ENCODE results near the gene CLIP3.
"Not testable (repeated sequence)": the region's sequence is repeated elsewhere in the genome, so short reads cannot be mapped to it uniquely, and the experiment has no call there.

CLIP3 gene

GRCh38 chr19:36046443-36047050 is 13.9 kb upstream of the CLIP3 start:
- DNase-seq (ENCODE audit: low spot score), result no peak

- no peak for DNase-seq (ENCODE audit: low spot score)
These were observed 11.3 kb upstream of the CLIP3 start for GRCh38 chr19:36043952-36044351.

- DNase-seq (ENCODE audit: low spot score), result peak; percentile 52
These were observed 9.2 kb upstream of the CLIP3 start for GRCh38 chr19:36041831-36042230.

- DNase-seq (ENCODE audit: low spot score), result not testable (repeated sequence)
These were observed 8.4 kb upstream of the CLIP3 start for GRCh38 chr19:36041092-36041491.

- no peak for DNase-seq (ENCODE audit: low spot score)
These were observed 7.8 kb upstream of the CLIP3 start for GRCh38 chr19:36040495-36040894.

- DNase-seq (ENCODE audit: low spot score), result no peak
These were observed 1.4 kb downstream of the CLIP3 start for GRCh38 chr19:36031308-36031707.

GRCh38 chr19:36030264-36031148 is 2.2 kb downstream of the CLIP3 start:
- DNase-seq (ENCODE audit: low spot score), result peak; percentile 60

GRCh38 chr19:36028313-36029041 is 4.2 kb downstream of the CLIP3 start:
- no peak for DNase-seq (ENCODE audit: low spot score)

- DNase-seq (ENCODE audit: low spot score), result no peak
These were observed 5.0 kb downstream of the CLIP3 start for GRCh38 chr19:36027696-36028095.

GRCh38 chr19:36026091-36026876 is 6.4 kb downstream of the CLIP3 start:
- DNase-seq (ENCODE audit: low spot score), result no peak

- DNase-seq (ENCODE audit: low spot score), result no peak
These were observed 7.1 kb downstream of the CLIP3 start for GRCh38 chr19:36025541-36025940.

- DNase-seq (ENCODE audit: low spot score), result no peak
These were observed 9.2 kb downstream of the CLIP3 start for GRCh38 chr19:36023432-36023831.

GRCh38 chr19:36019061-36019670 is 13.5 kb downstream of the CLIP3 start:
- no peak for DNase-seq (ENCODE audit: low spot score)

GRCh38 chr19:36014012-36014924 is 18.4 kb downstream of the CLIP3 start, which contains the start of gene ALKBH6:
Gene ALKBH6, minus strand, starts transcription at chr19:36014213. Its CDS starts 816 bp downstream, at chr19:36013397.
- DNase-seq (ENCODE audit: low spot score), result peak; percentile 99

- DNase-seq (ENCODE audit: low spot score), result no peak
These were observed 19.2 kb downstream of the CLIP3 start for GRCh38 chr19:36013280-36014011.

GRCh38 chr19:36010402-36010801 is 22.3 kb downstream of the CLIP3 start:
- no peak for DNase-seq (ENCODE audit: low spot score)

- no peak for DNase-seq (ENCODE audit: low spot score)
These were observed 22.9 kb downstream of the CLIP3 start for GRCh38 chr19:36009633-36010379.

- peak; percentile 82 for DNase-seq (ENCODE audit: low spot score)
These were observed 23.5 kb downstream of the CLIP3 start for GRCh38 chr19:36009220-36009619.
